Measurements from ENCODE around the gene EDNRA.

EDNRA gene

DNA sequence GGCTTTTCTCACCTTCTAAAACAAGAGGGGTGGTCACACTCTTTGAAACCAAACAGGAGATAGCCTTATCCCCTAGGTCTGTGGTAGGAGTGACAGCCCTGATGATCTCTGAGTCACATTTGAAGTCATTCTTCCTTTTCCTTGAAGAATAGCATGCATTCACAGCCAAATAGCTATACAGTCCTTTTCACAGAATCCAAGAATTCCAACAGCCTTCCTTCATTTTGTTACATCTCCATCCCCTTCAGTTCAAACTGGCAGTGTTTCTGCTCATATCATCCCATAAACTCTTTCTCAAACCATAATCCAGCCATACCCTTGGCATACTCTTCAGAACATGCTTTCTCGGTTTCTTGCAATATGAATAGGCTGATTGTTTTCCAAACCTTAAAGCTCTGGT, 103.0 kb downstream of the EDNRA start:
- Histone ChIP-seq H3K9me2 (ENCODE audit: low read depth, low read length) (no peaks in the 10 kb centered on the region), H3K4me1 (ENCODE audit: insufficient read depth, low read length, severe bottlenecking) (no peaks in the 10 kb centered on the region), H3K9me3 (ENCODE audit: low read length) (no peaks in the 10 kb centered on the region), H3F3A (ENCODE audit: insufficient read depth, low read length) (no peaks in the 10 kb centered on the region), H3K4me2 (ENCODE audit: low read length) (no peak overlapping the region), H3K27me3 (ENCODE audit: insufficient read depth, low read length) (no peaks in the 10 kb centered on the region), H3K4me3 (ENCODE audit: low read depth, low read length, poor library complexity, severe bottlenecking) (no peak overlapping the region), H3K27ac (ENCODE audit: low read depth, low read length, poor library complexity, severe bottlenecking) (no peak overlapping the region), H3K79me2 (ENCODE audit: insufficient read depth, low read length) (no peaks in the 10 kb centered on the region), H2AFZ (ENCODE audit: low read length) (no peak overlapping the region), H3K9ac (ENCODE audit: low read length) (no peak overlapping the region), H3K36me3 (ENCODE audit: insufficient read depth, low read length) (no peaks in the 10 kb centered on the region), H4K20me1 (ENCODE audit: insufficient read depth, low read length) (no peaks in the 10 kb centered on the region)
- TF ChIP-seq, protein P1, sequence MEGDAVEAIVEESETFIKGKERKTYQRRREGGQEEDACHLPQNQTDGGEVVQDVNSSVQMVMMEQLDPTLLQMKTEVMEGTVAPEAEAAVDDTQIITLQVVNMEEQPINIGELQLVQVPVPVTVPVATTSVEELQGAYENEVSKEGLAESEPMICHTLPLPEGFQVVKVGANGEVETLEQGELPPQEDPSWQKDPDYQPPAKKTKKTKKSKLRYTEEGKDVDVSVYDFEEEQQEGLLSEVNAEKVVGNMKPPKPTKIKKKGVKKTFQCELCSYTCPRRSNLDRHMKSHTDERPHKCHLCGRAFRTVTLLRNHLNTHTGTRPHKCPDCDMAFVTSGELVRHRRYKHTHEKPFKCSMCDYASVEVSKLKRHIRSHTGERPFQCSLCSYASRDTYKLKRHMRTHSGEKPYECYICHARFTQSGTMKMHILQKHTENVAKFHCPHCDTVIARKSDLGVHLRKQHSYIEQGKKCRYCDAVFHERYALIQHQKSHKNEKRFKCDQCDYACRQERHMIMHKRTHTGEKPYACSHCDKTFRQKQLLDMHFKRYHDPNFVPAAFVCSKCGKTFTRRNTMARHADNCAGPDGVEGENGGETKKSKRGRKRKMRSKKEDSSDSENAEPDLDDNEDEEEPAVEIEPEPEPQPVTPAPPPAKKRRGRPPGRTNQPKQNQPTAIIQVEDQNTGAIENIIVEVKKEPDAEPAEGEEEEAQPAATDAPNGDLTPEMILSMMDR (IDR thresholded peaks at IDR 0.05; ENCODE audit: low read length): no peak
- no peak for TF ChIP-seq EZH2 (IDR thresholded peaks at IDR 0.05; ENCODE audit: borderline replicate concordance, low read length)

DNA sequence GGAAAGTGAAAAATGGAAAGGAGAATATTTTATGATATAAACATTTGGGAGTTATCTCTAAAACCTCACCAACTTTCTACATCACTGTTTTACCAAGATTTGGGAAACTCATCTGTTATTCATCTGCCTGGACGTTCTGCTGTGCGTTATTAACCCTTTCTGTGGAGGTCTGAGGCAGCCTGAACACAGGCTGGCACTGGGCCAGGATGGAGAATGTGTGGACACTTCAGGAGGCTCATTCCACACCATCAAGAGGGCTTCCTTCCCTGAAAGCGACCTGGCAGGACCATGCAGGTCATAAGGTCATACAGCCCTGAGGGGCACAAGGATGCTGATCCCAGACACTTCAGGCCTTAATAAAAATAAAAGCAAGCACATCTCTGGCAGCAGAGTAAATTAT, 105.1 kb downstream of the EDNRA start:
- H3K27me3 ChIP-seq (ENCODE audit: insufficient read depth, low read length): no peaks in the 10 kb centered on the region
- H4K20me1 ChIP-seq (ENCODE audit: insufficient read depth, low read length): no peaks in the 10 kb centered on the region
- no peaks in the 10 kb centered on the region for H3K4me1 ChIP-seq (ENCODE audit: insufficient read depth, low read length, severe bottlenecking)
- no peak overlapping the region for H3K27ac ChIP-seq (ENCODE audit: low read depth, low read length, poor library complexity, severe bottlenecking)
- no peaks in the 10 kb centered on the region for H3K36me3 ChIP-seq (ENCODE audit: insufficient read depth, low read length)
- H3K9ac ChIP-seq (ENCODE audit: low read length): no peak overlapping the region
- no peak for TF ChIP-seq EZH2 (IDR thresholded peaks at IDR 0.05; ENCODE audit: borderline replicate concordance, low read length)
- TF ChIP-seq, protein P1 (IDR thresholded peaks at IDR 0.05; ENCODE audit: low read length): no peak
- no peaks in the 10 kb centered on the region for H3F3A ChIP-seq (ENCODE audit: insufficient read depth, low read length)
- no peak overlapping the region for H3K4me2 ChIP-seq (ENCODE audit: low read length)
- no peak overlapping the region for H2AFZ ChIP-seq (ENCODE audit: low read length)
- H3K9me3 ChIP-seq (ENCODE audit: low read length): no peaks in the 10 kb centered on the region
- no peaks in the 10 kb centered on the region for H3K79me2 ChIP-seq (ENCODE audit: insufficient read depth, low read length)
- no peaks in the 10 kb centered on the region for H3K9me2 ChIP-seq (ENCODE audit: low read depth, low read length)
- H3K4me3 ChIP-seq (ENCODE audit: low read depth, low read length, poor library complexity, severe bottlenecking): no peak overlapping the region

DNA sequence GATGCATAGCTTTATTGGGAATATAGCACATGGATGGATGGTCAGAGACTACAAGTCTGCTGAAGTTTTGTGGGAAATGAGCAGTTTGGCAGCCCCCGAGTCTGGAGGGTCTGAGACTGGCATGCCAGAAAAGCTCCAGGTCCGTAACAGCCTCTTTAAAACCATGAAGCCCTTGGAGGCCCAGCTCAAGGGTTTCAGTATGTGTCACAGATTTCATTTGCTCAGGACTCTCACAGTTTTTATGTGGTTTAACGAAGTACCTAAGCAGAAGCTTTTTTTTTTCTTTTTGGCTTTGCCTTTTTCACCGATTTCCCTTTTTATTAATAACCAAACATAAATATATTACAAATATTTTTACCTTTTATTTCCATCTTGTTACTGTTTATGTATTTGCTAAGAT, 105.7 kb downstream of the EDNRA start:
- Histone ChIP-seq H3K36me3 (ENCODE audit: insufficient read depth, low read length) (no peaks in the 10 kb centered on the region), H3K9me3 (ENCODE audit: low read length) (no peaks in the 10 kb centered on the region), H3K9ac (ENCODE audit: low read length) (no peak overlapping the region), H3K4me1 (ENCODE audit: insufficient read depth, low read length, severe bottlenecking) (no peaks in the 10 kb centered on the region), H2AFZ (ENCODE audit: low read length) (no peak overlapping the region), H4K20me1 (ENCODE audit: insufficient read depth, low read length) (no peaks in the 10 kb centered on the region), H3K79me2 (ENCODE audit: insufficient read depth, low read length) (no peaks in the 10 kb centered on the region), H3K4me3 (ENCODE audit: low read depth, low read length, poor library complexity, severe bottlenecking) (no peak overlapping the region), H3K27ac (ENCODE audit: low read depth, low read length, poor library complexity, severe bottlenecking) (no peak overlapping the region), H3K9me2 (ENCODE audit: low read depth, low read length) (no peaks in the 10 kb centered on the region), H3K4me2 (ENCODE audit: low read length) (no peak overlapping the region), H3F3A (ENCODE audit: insufficient read depth, low read length) (no peaks in the 10 kb centered on the region), H3K27me3 (ENCODE audit: insufficient read depth, low read length) (no peaks in the 10 kb centered on the region)
- TF ChIP-seq EZH2 (IDR thresholded peaks at IDR 0.05; ENCODE audit: borderline replicate concordance, low read length): no peak
- TF ChIP-seq, protein P1 (IDR thresholded peaks at IDR 0.05; ENCODE audit: low read length): no peak

Data from OCI-LY1 (cell line).